LNCAP (cell line): ENCODE data around the gene ZNF536.

Experiments
- CTCF ChIP-seq: fragments of 450-650 bp; IDR thresholded peaks from 2 replicates; pipeline ENCODE4 v1.5.1; 2017; ENCODE audit warnings: mild to moderate bottlenecking

Gene ZNF536

GRCh38 chr19:30387311-30388115, 15.3 kb downstream of the ZNF536 start:
- no peak for TF ChIP-seq CTCF

- no peak for TF ChIP-seq CTCF
Observed at GRCh38 chr19:30388327-30388726, 16.1 kb downstream of the ZNF536 start.

GRCh38 chr19:30388819-30389218, 16.6 kb downstream of the ZNF536 start:
- TF ChIP-seq CTCF = no peak

- TF ChIP-seq CTCF = no peak
Observed at GRCh38 chr19:30390356-30390988, 18.3 kb downstream of the ZNF536 start.

GRCh38 chr19:30391052-30391451, 18.9 kb downstream of the ZNF536 start:
- TF ChIP-seq CTCF = no peak

GRCh38 chr19:30391554-30392551, 19.7 kb downstream of the ZNF536 start:
- TF ChIP-seq CTCF = no peak

GRCh38 chr19:30393046-30393445, 20.9 kb downstream of the ZNF536 start:
- no peak for TF ChIP-seq CTCF
